WTC11 (cell line): ENCODE measurements around the gene CYBA. TPM values are rescaled to one million over a fixed set of nuclear protein-coding genes. Genes with fewer than 3 reads are reported as not detected.

Experiments
- ATAC-seq: fragments of 200-7000 bp; cut with Tn5 transposase; 2 replicates; pipeline ENCODE4 v1.10.0; 2021; ENCODE audit warnings: mild to moderate bottlenecking, moderate library complexity
- CTCF ChIA-PET: fragments of 300-600 bp; sonication (Branson Sonifier 250); formaldehyde crosslinking; loops from one replicate; lab custom pipeline; 2021; ENCODE audit warnings: antibody characterized with exemption; lab: Charles Lee
- POLR2A ChIA-PET: fragments of 350-600 bp; sonication (Branson Sonifier 250); formaldehyde crosslinking; loops from one replicate; lab custom pipeline; 2021; ENCODE audit warnings: antibody characterized with exemption; lab: Charles Lee
- DNase-seq: peaks from one replicate; pipeline ENCODE4 v3.0.0; 2021; ENCODE audit warnings: low spot score
- H3K27ac Mint-ChIP-seq: 2 replicates; pipeline ENCODE4 v1.8.0; 2021; ENCODE audit warnings: mixed read lengths
- H3K27me3 Mint-ChIP-seq: 2 replicates; pipeline ENCODE4 v1.8.0; 2021; ENCODE audit warnings: low read depth, mild to moderate bottlenecking, moderate library complexity, mixed read lengths
- H3K36me3 Mint-ChIP-seq: 2 replicates; pipeline ENCODE4 v1.8.0; 2021; ENCODE audit warnings: mixed read lengths
- H3K4me1 Mint-ChIP-seq: 2 replicates; pipeline ENCODE4 v1.8.0; 2022; ENCODE audit warnings: mixed read lengths
- H3K4me3 Mint-ChIP-seq: 2 replicates; pipeline ENCODE4 v1.8.0; 2021; ENCODE audit warnings: mild to moderate bottlenecking, moderate library complexity, mixed read lengths
- H3K9me3 Mint-ChIP-seq: 2 replicates; pipeline ENCODE4 v1.8.0; 2021; ENCODE audit warnings: mixed read lengths
- ATF2 ChIP-seq: sonication (generic); formaldehyde crosslinking; IDR thresholded peaks from 2 replicates; pipeline ENCODE4 v1.8.1; 2022; ENCODE audit warnings: low read depth, missing genetic modification reagents, borderline replicate concordance
- ATF3 ChIP-seq: sonication (generic); formaldehyde crosslinking; conservative IDR thresholded peaks from 2 replicates; pipeline ENCODE4 v1.8.1; 2022; ENCODE audit warnings: mild to moderate bottlenecking, missing genetic modification reagents
- FOXK1 ChIP-seq: sonication (generic); formaldehyde crosslinking; IDR thresholded peaks from 2 replicates; pipeline ENCODE4 v1.8.0; 2022; ENCODE audit warnings: mild to moderate bottlenecking, moderate library complexity, missing genetic modification reagents
- IRF1 ChIP-seq: sonication (generic); formaldehyde crosslinking; IDR thresholded peaks from 2 replicates; pipeline ENCODE4 v1.8.0; 2023; ENCODE audit warnings: missing genetic modification reagents
- MLX ChIP-seq: sonication (generic); formaldehyde crosslinking; IDR thresholded peaks from 2 replicates; pipeline ENCODE4 v1.8.1; 2023; ENCODE audit warnings: mild to moderate bottlenecking, missing genetic modification reagents, moderate library complexity
- MXD4 ChIP-seq: fragments of 250-450 bp; sonication (Bioruptor Pico); IDR thresholded peaks from 2 replicates; pipeline ENCODE4 v1.8.0; 2021; ENCODE audit warnings: mild to moderate bottlenecking, moderate library complexity, borderline replicate concordance
- MYBL2 ChIP-seq: sonication (generic); formaldehyde crosslinking; IDR thresholded peaks from 2 replicates; pipeline ENCODE4 v1.8.1; 2023; ENCODE audit warnings: mild to moderate bottlenecking, moderate library complexity, missing genetic modification reagents
- NR2C2 ChIP-seq: sonication (generic); formaldehyde crosslinking; IDR thresholded peaks from 2 replicates; pipeline ENCODE4 v1.8.0; 2022; ENCODE audit warnings: mild to moderate bottlenecking, missing genetic modification reagents
- SMAD3 ChIP-seq: sonication (generic); formaldehyde crosslinking; IDR thresholded peaks from 2 replicates; pipeline ENCODE4 v1.8.0; 2022; ENCODE audit warnings: missing genetic modification reagents, mild to moderate bottlenecking, borderline replicate concordance
- STAT6 ChIP-seq: sonication (generic); formaldehyde crosslinking; conservative IDR thresholded peaks from 2 replicates; pipeline ENCODE4 v1.8.1; 2023; ENCODE audit warnings: mild to moderate bottlenecking, low read depth, missing genetic modification reagents, moderate library complexity
- TEAD4 ChIP-seq: sonication (generic); formaldehyde crosslinking; IDR thresholded peaks from 2 replicates; pipeline ENCODE4 v1.8.0; 2022; ENCODE audit warnings: mild to moderate bottlenecking, missing genetic modification reagents
- USF2 ChIP-seq: sonication (generic); formaldehyde crosslinking; IDR thresholded peaks from 2 replicates; pipeline ENCODE4 v1.8.1; 2023; ENCODE audit warnings: mild to moderate bottlenecking, missing genetic modification reagents, moderate library complexity
- ZNF281 ChIP-seq: sonication (generic); formaldehyde crosslinking; IDR thresholded peaks from 2 replicates; pipeline ENCODE4 v1.8.0; 2023; ENCODE audit warnings: mild to moderate bottlenecking, missing genetic modification reagents
- ZNF423 ChIP-seq: fragments of 250-450 bp; sonication (Bioruptor Pico); IDR thresholded peaks from 2 replicates; pipeline ENCODE4 v2.1.2; 2022; ENCODE audit warnings: mild to moderate bottlenecking, moderate library complexity
- ZNF512 ChIP-seq: sonication (generic); formaldehyde crosslinking; IDR thresholded peaks from 2 replicates; pipeline ENCODE4 v1.8.1; 2022; ENCODE audit warnings: missing genetic modification reagents, borderline replicate concordance
- ZNF532 ChIP-seq: fragments of 250-450 bp; sonication (Bioruptor Pico); IDR thresholded peaks from 2 replicates; pipeline ENCODE4 v1.9.0; 2021; ENCODE audit warnings: mild to moderate bottlenecking, borderline replicate concordance
- total RNA-seq: library from RNA; stranded (reverse); gene quantifications from 3 replicates; pipeline ENCODE4 v1.2.3, GENCODE V29; 2021

CYBA gene
- total RNA-seq, 1 experiment from 2014 or later, result 169 TPM

- CTCF ChIA-PET, result interaction anchor here (1.2 to 8.4 kb wide), 21 partner anchors 8 to 113 kb away, joined by 3 to 111 read pairs (median 9); partner anchors contain the start of genes CTU2, CYBA, IL17C and MVD
Observed at GRCh38 chr16:88671806-88672205, 21.0 kb upstream of the CYBA start.

GRCh38 chr16:88669980-88670379, 19.1 kb upstream of the CYBA start:
- no peak for ATAC-seq
- Mint-ChIP-seq H3K4me3 (no peak overlapping the region), H3K27ac (no peak overlapping the region), H3K4me1 (peaks cover 4% of the 10 kb centered on the region), H3K9me3 (peaks cover 7% of the 10 kb centered on the region), H3K27me3 (no peaks in the 10 kb centered on the region), H3K36me3 (peaks cover 12% of the 10 kb centered on the region)
- POLR2A ChIA-PET, result interaction anchor here (1.0 kb wide), 1 partner anchor 7 kb away, joined by 3 read pairs; the partner anchor contains the start of gene MVD
- CTCF ChIA-PET, result interaction anchor here (1.7 to 8.4 kb wide), 3 partner anchors 10 to 37 kb away, joined by 3 to 111 read pairs (median 8); partner anchors contain the start of gene SNAI3
- TF ChIP-seq ZNF423 (CRISPR knock-in tag), result no peak
- no peak for TF ChIP-seq SMAD3
- no peak for TF ChIP-seq IRF1 (CRISPR knock-in tag)
- TF ChIP-seq MXD4 (CRISPR knock-in tag), result no peak
- TF ChIP-seq STAT6, result no peak
- TF ChIP-seq ZNF532 (CRISPR knock-in tag), result no peak
- TF ChIP-seq TEAD4 (CRISPR knock-in tag), result no peak
- TF ChIP-seq ZNF281 (CRISPR knock-in tag), result no peak
- TF ChIP-seq ZNF512, result no peak
- TF ChIP-seq FOXK1 (CRISPR knock-in tag), result no peak
- TF ChIP-seq ATF2 (CRISPR knock-in tag), result no peak
- no peak for TF ChIP-seq MYBL2 (CRISPR knock-in tag)
- DNase-seq, result no peak

More at GRCh38 chr16:88671806-88672205, 21.0 kb upstream of the CYBA start:
- Mint-ChIP-seq H3K4me3 (no peak overlapping the region), H3K9me3 (peaks cover 7% of the 10 kb centered on the region), H3K4me1 (peaks cover 2% of the 10 kb centered on the region; the same call in 1 of the 2 replicates), H3K27ac (0 out of 2 replicates have a peak overlapping the region, but pooled peaks have one; percentile 16), H3K36me3 (peaks cover 12% of the 10 kb centered on the region), H3K27me3 (no peaks in the 10 kb centered on the region)
- TF ChIP-seq ATF3 (CRISPR knock-in tag) (no peak), MLX (CRISPR knock-in tag) (no peak), USF2 (no peak), NR2C2 (CRISPR knock-in tag) (no peak)
- DNase-seq (no peak), ATAC-seq (no peak)
- POLR2A ChIA-PET, result no interaction called here
